GM19395 (cell line): ENCODE measurements around the gene AP1S3.
A peak's percentile ranks its signal among the peaks of the same experiment; 100 is the strongest.
"Not testable (repeated sequence)": the region's sequence is repeated elsewhere in the genome, so short reads cannot be mapped to it uniquely, and the experiment has no call there.

Experiments
- ATAC-seq: cut with Tn5 transposase; IDR thresholded peaks from one replicate; pipeline ENCODE4 v1.9.1; 2021; ENCODE audit warnings: mild to moderate bottlenecking, moderate library complexity; ENCODE audit not compliant: unreplicated experiment

AP1S3 gene

GRCh38 chr2:223854741-223855140 lies 17.4 kb upstream of the AP1S3 start:
- peak; percentile 59 for ATAC-seq

- no peak for ATAC-seq
These were observed 16.0 kb upstream of the AP1S3 start for GRCh38 chr2:223853425-223853837.

GRCh38 chr2:223852281-223852795 lies 15.0 kb upstream of the AP1S3 start:
- ATAC-seq, result no peak

- ATAC-seq, result no peak
These were observed 10.0 kb upstream of the AP1S3 start for GRCh38 chr2:223847410-223847809.

- ATAC-seq, result no peak
These were observed 9.1 kb upstream of the AP1S3 start for GRCh38 chr2:223846515-223846914.

GRCh38 chr2:223841436-223842190 lies 4.2 kb upstream of the AP1S3 start:
- ATAC-seq, result no peak

GRCh38 chr2:223835701-223836532 lies 1.5 kb downstream of the AP1S3 start:
- ATAC-seq, result peak; percentile 72

GRCh38 chr2:223834431-223834830 lies 3.0 kb downstream of the AP1S3 start:
- no peak for ATAC-seq

GRCh38 chr2:223832241-223832903 lies 5.0 kb downstream of the AP1S3 start:
- ATAC-seq, result no peak

- ATAC-seq, result no peak
These were observed 8.3 kb downstream of the AP1S3 start for GRCh38 chr2:223829128-223829527.

- no peak for ATAC-seq
These were observed 9.1 kb downstream of the AP1S3 start for GRCh38 chr2:223828314-223828713.

GRCh38 chr2:223826995-223827394 lies 10.4 kb downstream of the AP1S3 start:
- ATAC-seq, result no peak

- ATAC-seq, result no peak
These were observed 13.1 kb downstream of the AP1S3 start for GRCh38 chr2:223824301-223824700.

- peak; percentile 57 for ATAC-seq
These were observed 14.6 kb downstream of the AP1S3 start for GRCh38 chr2:223822818-223823217.

GRCh38 chr2:223820549-223820948 lies 16.8 kb downstream of the AP1S3 start:
- ATAC-seq, result no peak

GRCh38 chr2:223819891-223820290 lies 17.5 kb downstream of the AP1S3 start:
- no peak for ATAC-seq

- no peak for ATAC-seq
These were observed 21.4 kb downstream of the AP1S3 start for GRCh38 chr2:223815884-223816570.

- no peak for ATAC-seq
These were observed 22.0 kb downstream of the AP1S3 start for GRCh38 chr2:223815186-223815883.

- not testable (repeated sequence) for ATAC-seq
These were observed 22.6 kb downstream of the AP1S3 start for GRCh38 chr2:223814764-223815163.

- no peak for ATAC-seq
These were observed 24.1 kb downstream of the AP1S3 start for GRCh38 chr2:223813329-223813728.
